Neural cell (in vitro differentiated cells): ENCODE data around the gene SLC10A7. TPM values are rescaled to one million over a fixed set of nuclear protein-coding genes. Genes with fewer than 3 reads are reported as not detected.

Experiments used
- H2AFZ ChIP-seq: fragments of 200-600, 300-800 bp; sonication (generic), shearing (Covaris generic); 2 replicates; pipeline ENCODE4 v1.6.0; 2014; ENCODE audit warnings: low read depth, mild to moderate bottlenecking, antibody characterized with exemption, low read length, moderate library complexity
- H3F3A ChIP-seq: fragments of 200-600 bp; shearing (Covaris generic); 2 replicates; pipeline ENCODE4 v1.6.1; 2016; ENCODE audit warnings: mild to moderate bottlenecking, moderate library complexity, mixed read lengths, antibody characterized with exemption, low read length; ENCODE audit not compliant: insufficient read depth, poor library complexity, severe bottlenecking
- H3K27ac ChIP-seq: fragments of 200-600, 300-800 bp; sonication (generic), shearing (Covaris generic); 2 replicates; pipeline ENCODE4 v1.5.1; 2014; ENCODE audit warnings: mild to moderate bottlenecking, low read length, moderate library complexity
- H3K27me3 ChIP-seq: fragments of 300-800, 200-600 bp; sonication (generic), shearing (Covaris generic); 2 replicates; pipeline ENCODE4 v1.6.0; 2014; ENCODE audit warnings: mild to moderate bottlenecking, low read depth, low read length, moderate library complexity; ENCODE audit not compliant: insufficient read depth
- H3K36me3 ChIP-seq: fragments of 300-800, 200-600 bp; sonication (generic), shearing (Covaris generic); 2 replicates; pipeline ENCODE4 v1.5.1; 2014; ENCODE audit warnings: mild to moderate bottlenecking, antibody characterized with exemption, low read length, moderate library complexity; ENCODE audit not compliant: insufficient read depth
- H3K4me2 ChIP-seq: fragments of 300-800, 200-600 bp; sonication (generic), shearing (Covaris generic); 2 replicates; pipeline ENCODE4 v1.6.0; 2014; ENCODE audit warnings: mild to moderate bottlenecking, low read length
- H3K4me3 ChIP-seq: fragments of 300-800, 200-600 bp; sonication (generic), shearing (Covaris generic); 2 replicates; pipeline ENCODE4 v1.5.1; 2014; ENCODE audit warnings: mild to moderate bottlenecking, low read length, moderate library complexity
- H3K79me2 ChIP-seq: fragments of 200-600 bp; shearing (Covaris generic); replicated peaks from 2 replicates; pipeline ENCODE4 v1.6.0; 2014; ENCODE audit warnings: mild to moderate bottlenecking, low read length, moderate library complexity; ENCODE audit not compliant: insufficient read depth
- H3K9ac ChIP-seq: fragments of 300-800, 200-600 bp; sonication (generic), shearing (Covaris generic); 2 replicates; pipeline ENCODE4 v1.6.1; 2016; ENCODE audit warnings: mild to moderate bottlenecking, low read length, mixed read lengths
- H3K9me2 ChIP-seq: fragments of 200-600 bp; shearing (Covaris generic); 2 replicates; pipeline ENCODE4 v1.6.1; 2016; ENCODE audit warnings: mild to moderate bottlenecking, low read length, mixed read lengths; ENCODE audit not compliant: insufficient read depth
- H3K9me3 ChIP-seq: fragments of 200-600, 300-800 bp; sonication (generic), shearing (Covaris generic); 2 replicates; pipeline ENCODE4 v1.6.1; 2016; ENCODE audit warnings: mild to moderate bottlenecking, mixed run types, low read length, moderate library complexity, mixed read lengths
- H4K20me1 ChIP-seq: fragments of 200-600 bp; shearing (Covaris generic); 2 replicates; pipeline ENCODE4 v1.6.1; 2016; ENCODE audit warnings: mild to moderate bottlenecking, mixed run types; ENCODE audit not compliant: insufficient read depth
- CTCF ChIP-seq: fragments of 450-650 bp; IDR thresholded peaks from 2 replicates; pipeline ENCODE4 v1.5.1; 2014; ENCODE audit warnings: antibody characterized with exemption, mild to moderate bottlenecking, moderate library complexity; ENCODE audit not compliant: poor library complexity, severe bottlenecking
- EP300 ChIP-seq: fragments of 450-650 bp; conservative IDR thresholded peaks from 2 replicates; pipeline ENCODE4 v1.6.1; 2014; ENCODE audit warnings: antibody characterized with exemption, mild to moderate bottlenecking, moderate library complexity; ENCODE audit not compliant: poor library complexity, severe bottlenecking
- EZH2 ChIP-seq: fragments of 200-600, 300-800 bp; shearing (Covaris generic), sonication (generic); IDR thresholded peaks from 2 replicates; pipeline ENCODE4 v1.6.1; 2014; ENCODE audit warnings: antibody characterized with exemption, low read length, borderline replicate concordance, mild to moderate bottlenecking; ENCODE audit not compliant: insufficient read depth, poor library complexity, severe bottlenecking
- MXI1 ChIP-seq: fragments of 450-650 bp; conservative IDR thresholded peaks from 2 replicates; pipeline ENCODE4 v1.6.1; 2014; ENCODE audit warnings: antibody characterized with exemption, mild to moderate bottlenecking; ENCODE audit not compliant: poor library complexity, severe bottlenecking
- POLR2AphosphoS5 ChIP-seq: IDR thresholded peaks from 2 replicates; pipeline ENCODE4 v1.6.1; 2012
- RAD21 ChIP-seq: fragments of 450-650 bp; conservative IDR thresholded peaks from 2 replicates; pipeline ENCODE4 v1.6.1; 2014; ENCODE audit warnings: antibody characterized with exemption, mild to moderate bottlenecking, moderate library complexity
- REST ChIP-seq: IDR thresholded peaks from 2 replicates; pipeline ENCODE4 v1.6.1; 2012; ENCODE audit warnings: borderline replicate concordance
- SMC3 ChIP-seq: fragments of 450-650 bp; conservative IDR thresholded peaks from 2 replicates; pipeline ENCODE4 v1.6.1; 2014; ENCODE audit warnings: antibody characterized with exemption, mild to moderate bottlenecking, moderate library complexity; ENCODE audit not compliant: poor library complexity
- TAF1 ChIP-seq: IDR thresholded peaks from 2 replicates; pipeline ENCODE4 v1.6.1; 2012; ENCODE audit warnings: low read depth
- polyA plus RNA-seq: library from polyadenylated mRNA; depleted of rRNA; stranded (reverse); fragments of >200 nt; gene quantifications from 2 replicates; pipeline ENCODE4 v1.2.3, GENCODE V29; 2014

SLC10A7 gene
- polyA plus RNA-seq, 1 donor from 2014 or later: 5.5 TPM

- Histone ChIP-seq H3K36me3 (no peaks in the 10 kb centered on the region), H3K9ac (no peak overlapping the region), H3K27me3 (no peaks in the 10 kb centered on the region), H3K79me2 (no peaks in the 10 kb centered on the region), H4K20me1 (no peaks in the 10 kb centered on the region), H3F3A (no peaks in the 10 kb centered on the region), H2AFZ (no peak overlapping the region), H3K9me3 (no peaks in the 10 kb centered on the region), H3K4me3 (no peak overlapping the region), H3K9me2 (no peaks in the 10 kb centered on the region), H3K4me2 (no peak overlapping the region), H3K27ac (no peak overlapping the region)
- TF ChIP-seq EZH2 (no peak), RAD21 (no peak), SMC3 (no peak), CTCF (no peak), REST (no peak), TAF1 (no peak), EP300 (no peak), MXI1 (no peak), POLR2AphosphoS5 (no peak)
Observed at GRCh38 chr4:146278986-146279385, 242.8 kb downstream of the SLC10A7 start.

- Histone ChIP-seq H3K9me3 (no peaks in the 10 kb centered on the region), H3K4me2 (no peak overlapping the region), H3K27me3 (no peaks in the 10 kb centered on the region), H2AFZ (no peak overlapping the region), H4K20me1 (no peaks in the 10 kb centered on the region), H3K9me2 (no peaks in the 10 kb centered on the region), H3K27ac (no peak overlapping the region), H3K79me2 (no peaks in the 10 kb centered on the region), H3K4me3 (no peak overlapping the region), H3K9ac (no peak overlapping the region), H3K36me3 (no peaks in the 10 kb centered on the region), H3F3A (no peaks in the 10 kb centered on the region)
- TF ChIP-seq EP300 (no peak), RAD21 (no peak), EZH2 (no peak), CTCF (no peak), POLR2AphosphoS5 (no peak), TAF1 (no peak), REST (no peak), MXI1 (no peak), SMC3 (no peak)
Observed at GRCh38 chr4:146275370-146275769, 246.4 kb downstream of the SLC10A7 start.
